ENCODE measurements around the gene ARSD. TPM values are rescaled to one million over a fixed set of nuclear protein-coding genes. Genes with fewer than 3 reads are reported as not detected.
A peak's percentile ranks its signal among the peaks of the same experiment; 100 is the strongest.
"Not testable (repeated sequence)": the region's sequence is repeated elsewhere in the genome, so short reads cannot be mapped to it uniquely, and the experiment has no call there.

The ARSD gene
- total RNA-seq, 1 donor from 2014 or later = 12.4 TPM

- not testable (repeated sequence) for DNase-seq (ENCODE audit: low read depth)
Observed at GRCh38 chrX:2897690-2898623, 31.2 kb downstream of the ARSD start.

GRCh38 chrX:2897311-2897689 lies 31.8 kb downstream of the ARSD start:
- DNase-seq (ENCODE audit: low read depth) = no peak

- peak; percentile 10 for DNase-seq (ENCODE audit: low read depth)
Observed at GRCh38 chrX:2894885-2895292, 34.2 kb downstream of the ARSD start.

GRCh38 chrX:2892816-2893215 lies 36.3 kb downstream of the ARSD start:
- no peak for DNase-seq (ENCODE audit: low read depth)

GRCh38 chrX:2890536-2891460 lies 38.3 kb downstream of the ARSD start:
- DNase-seq (ENCODE audit: low read depth) = not testable (repeated sequence)

- DNase-seq (ENCODE audit: low read depth) = not testable (repeated sequence)
Observed at GRCh38 chrX:2889706-2890490, 39.2 kb downstream of the ARSD start.

GRCh38 chrX:2889045-2889605 lies 40.0 kb downstream of the ARSD start:
- DNase-seq (ENCODE audit: low read depth) = no peak

GRCh38 chrX:2888309-2888708 lies 40.8 kb downstream of the ARSD start:
- no peak for DNase-seq (ENCODE audit: low read depth)

- no peak for DNase-seq (ENCODE audit: low read depth)
Observed at GRCh38 chrX:2883770-2884169, 45.4 kb downstream of the ARSD start.

- no peak for DNase-seq (ENCODE audit: low read depth)
Observed at GRCh38 chrX:2879670-2880069, 49.5 kb downstream of the ARSD start.

GRCh38 chrX:2878563-2878962 lies 50.6 kb downstream of the ARSD start:
- no peak for DNase-seq (ENCODE audit: low read depth)

- DNase-seq (ENCODE audit: low read depth) = no peak
Observed at GRCh38 chrX:2875798-2876399, 53.2 kb downstream of the ARSD start.

GRCh38 chrX:2875136-2875481 lies 54.0 kb downstream of the ARSD start:
- DNase-seq (ENCODE audit: low read depth) = no peak

GRCh38 chrX:2874222-2875135 lies 54.7 kb downstream of the ARSD start:
- DNase-seq (ENCODE audit: low read depth) = no peak

- DNase-seq (ENCODE audit: low read depth) = no peak
Observed at GRCh38 chrX:2872671-2873277, 56.4 kb downstream of the ARSD start.

- DNase-seq (ENCODE audit: low read depth) = no peak
Observed at GRCh38 chrX:2871831-2872230, 57.3 kb downstream of the ARSD start.

GRCh38 chrX:2870650-2871049 lies 58.5 kb downstream of the ARSD start:
- DNase-seq (ENCODE audit: low read depth) = no peak

- no peak for DNase-seq (ENCODE audit: low read depth)
Observed at GRCh38 chrX:2867206-2867605, 61.9 kb downstream of the ARSD start.

GRCh38 chrX:2863646-2864045 lies 65.5 kb downstream of the ARSD start:
- DNase-seq (ENCODE audit: low read depth) = no peak
